ENCODE data around the gene XIRP2. TPM values are rescaled to one million over a fixed set of nuclear protein-coding genes. Genes with fewer than 3 reads are reported as not detected.

XIRP2 gene
- total RNA-seq, 2 donors from 2014 or later, result not detected

DNA sequence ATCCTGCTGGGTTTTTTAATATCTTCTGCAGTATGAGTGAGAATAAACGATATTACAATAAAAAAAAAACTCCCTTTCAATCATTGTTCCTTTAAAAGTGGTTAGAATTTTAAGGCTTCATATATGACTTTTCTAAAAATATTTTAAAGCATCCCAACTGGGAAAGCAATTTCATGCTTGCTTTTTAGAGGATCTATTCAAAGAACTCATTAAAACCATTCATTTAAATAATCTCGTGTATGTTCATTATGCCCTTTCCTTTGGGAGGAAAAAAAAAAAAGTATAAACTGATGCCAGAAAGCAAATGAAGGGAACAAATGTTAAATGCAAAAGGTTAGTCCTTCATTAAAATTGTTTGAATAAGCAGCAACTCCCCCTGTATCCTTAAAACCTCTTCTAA, 81.2 kb downstream of the XIRP2 start:
- Histone ChIP-seq H3K27me3 (replicated peaks; ENCODE audit: insufficient read depth) (no peaks in the 10 kb centered on the region), H3K36me3 (no peaks in the 10 kb centered on the region), H3K4me1 (ENCODE audit: control insufficient read depth in 1 of 2, low read depth in 2 of 2) (no peaks in the 10 kb centered on the region), H3K27ac (no peak overlapping the region), H3K4me3 (no peak overlapping the region), H3K9me3 (no peaks in the 10 kb centered on the region)
- TF ChIP-seq, protein P1, sequence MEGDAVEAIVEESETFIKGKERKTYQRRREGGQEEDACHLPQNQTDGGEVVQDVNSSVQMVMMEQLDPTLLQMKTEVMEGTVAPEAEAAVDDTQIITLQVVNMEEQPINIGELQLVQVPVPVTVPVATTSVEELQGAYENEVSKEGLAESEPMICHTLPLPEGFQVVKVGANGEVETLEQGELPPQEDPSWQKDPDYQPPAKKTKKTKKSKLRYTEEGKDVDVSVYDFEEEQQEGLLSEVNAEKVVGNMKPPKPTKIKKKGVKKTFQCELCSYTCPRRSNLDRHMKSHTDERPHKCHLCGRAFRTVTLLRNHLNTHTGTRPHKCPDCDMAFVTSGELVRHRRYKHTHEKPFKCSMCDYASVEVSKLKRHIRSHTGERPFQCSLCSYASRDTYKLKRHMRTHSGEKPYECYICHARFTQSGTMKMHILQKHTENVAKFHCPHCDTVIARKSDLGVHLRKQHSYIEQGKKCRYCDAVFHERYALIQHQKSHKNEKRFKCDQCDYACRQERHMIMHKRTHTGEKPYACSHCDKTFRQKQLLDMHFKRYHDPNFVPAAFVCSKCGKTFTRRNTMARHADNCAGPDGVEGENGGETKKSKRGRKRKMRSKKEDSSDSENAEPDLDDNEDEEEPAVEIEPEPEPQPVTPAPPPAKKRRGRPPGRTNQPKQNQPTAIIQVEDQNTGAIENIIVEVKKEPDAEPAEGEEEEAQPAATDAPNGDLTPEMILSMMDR (IDR thresholded peaks at IDR 0.05), result no peak
- DNase-seq (ENCODE audit: low spot score) (no peak), ATAC-seq (ENCODE audit: insufficient number of reproducible peaks, low FRiP score, low read depth) (no peak)

DNA sequence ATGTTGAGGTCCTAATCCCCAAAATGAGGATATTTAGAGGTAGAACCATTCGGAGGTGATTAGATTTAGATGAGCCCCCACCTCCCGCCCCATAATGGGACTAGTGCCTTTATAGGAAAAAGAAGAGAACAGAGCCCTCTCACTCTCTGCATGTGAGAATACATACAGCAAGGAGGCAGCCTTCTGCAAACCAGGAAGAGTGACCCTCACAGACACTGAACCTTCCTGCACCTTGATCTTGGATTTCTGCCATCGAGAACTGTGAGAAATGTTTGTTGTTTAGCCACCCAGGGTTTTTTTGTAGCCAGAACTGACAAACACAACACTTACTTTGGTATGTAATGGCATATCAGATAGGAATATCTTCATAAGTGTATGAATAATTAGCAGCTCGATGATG, 83.7 kb downstream of the XIRP2 start:
- Histone ChIP-seq H3K4me1 (ENCODE audit: control insufficient read depth in 1 of 2, low read depth in 2 of 2) (no peaks in the 10 kb centered on the region), H3K9me3 (no peaks in the 10 kb centered on the region), H3K36me3 (no peaks in the 10 kb centered on the region), H3K4me3 (no peak overlapping the region), H3K27ac (no peak overlapping the region), H3K27me3 (replicated peaks; ENCODE audit: insufficient read depth) (no peaks in the 10 kb centered on the region)
- ATAC-seq (ENCODE audit: insufficient number of reproducible peaks, low FRiP score, low read depth), result no peak
- TF ChIP-seq, protein P1 (IDR thresholded peaks at IDR 0.05), result no peak
- no peak for DNase-seq (ENCODE audit: low spot score)

DNA sequence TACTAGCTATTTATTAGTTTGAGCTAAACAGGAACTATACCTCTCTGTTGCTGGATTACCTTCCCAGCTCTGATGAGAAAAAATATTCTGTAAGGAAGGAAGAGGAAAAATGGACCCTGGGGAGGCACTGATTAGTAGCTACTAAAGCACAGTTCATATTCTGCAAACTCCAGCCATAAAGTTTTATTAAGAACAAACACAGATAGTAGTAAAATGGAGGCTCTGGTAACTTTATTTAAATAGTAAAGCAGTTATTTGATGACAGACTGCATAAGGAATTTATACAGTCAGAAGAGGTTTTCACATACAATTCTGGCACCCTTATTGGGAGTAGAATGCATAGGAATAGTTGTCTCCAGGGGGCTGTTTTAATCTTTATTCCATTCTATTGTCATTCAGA, 84.1 kb downstream of the XIRP2 start:
- Histone ChIP-seq H3K27ac (no peak overlapping the region), H3K36me3 (no peaks in the 10 kb centered on the region), H3K4me1 (ENCODE audit: control insufficient read depth in 1 of 2, low read depth in 2 of 2) (no peaks in the 10 kb centered on the region), H3K27me3 (replicated peaks; ENCODE audit: insufficient read depth) (no peaks in the 10 kb centered on the region), H3K9me3 (no peaks in the 10 kb centered on the region), H3K4me3 (no peak overlapping the region)
- no peak for DNase-seq (ENCODE audit: low spot score)
- TF ChIP-seq, protein P1 (IDR thresholded peaks at IDR 0.05), result no peak
- ATAC-seq (ENCODE audit: insufficient number of reproducible peaks, low FRiP score, low read depth), result no peak

DNA sequence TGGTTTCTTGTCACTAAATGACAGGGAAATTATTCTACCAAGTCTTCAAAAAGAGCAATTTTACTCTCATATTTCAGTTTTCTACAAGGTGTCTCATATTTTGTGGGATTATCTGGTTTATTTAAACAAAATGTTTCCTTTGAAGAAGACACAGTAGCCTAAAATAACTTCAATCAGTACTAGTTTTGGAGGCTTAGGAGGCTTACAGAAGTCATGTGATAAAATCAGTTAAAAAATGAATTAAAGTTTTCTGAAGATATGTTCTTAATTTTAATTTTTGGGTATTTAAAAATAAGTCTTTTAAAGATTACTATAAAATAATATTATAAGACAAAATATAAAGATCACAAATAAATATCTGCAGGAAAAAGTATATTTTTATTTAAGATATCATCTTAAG, 95.9 kb downstream of the XIRP2 start:
- no peak overlapping the region for H3K4me3 ChIP-seq
- H3K36me3 ChIP-seq, result no peaks in the 10 kb centered on the region
- TF ChIP-seq, protein P1 (IDR thresholded peaks at IDR 0.05), result no peak
- H3K27ac ChIP-seq, result no peak overlapping the region
- DNase-seq (ENCODE audit: low spot score) (no peak), ATAC-seq (ENCODE audit: insufficient number of reproducible peaks, low FRiP score, low read depth) (no peak)
- H3K9me3 ChIP-seq, result peaks cover 3% of the 10 kb centered on the region
- H3K4me1 ChIP-seq (ENCODE audit: control insufficient read depth in 1 of 2, low read depth in 2 of 2), result no peaks in the 10 kb centered on the region
- no peaks in the 10 kb centered on the region for H3K27me3 ChIP-seq (replicated peaks; ENCODE audit: insufficient read depth)

DNA sequence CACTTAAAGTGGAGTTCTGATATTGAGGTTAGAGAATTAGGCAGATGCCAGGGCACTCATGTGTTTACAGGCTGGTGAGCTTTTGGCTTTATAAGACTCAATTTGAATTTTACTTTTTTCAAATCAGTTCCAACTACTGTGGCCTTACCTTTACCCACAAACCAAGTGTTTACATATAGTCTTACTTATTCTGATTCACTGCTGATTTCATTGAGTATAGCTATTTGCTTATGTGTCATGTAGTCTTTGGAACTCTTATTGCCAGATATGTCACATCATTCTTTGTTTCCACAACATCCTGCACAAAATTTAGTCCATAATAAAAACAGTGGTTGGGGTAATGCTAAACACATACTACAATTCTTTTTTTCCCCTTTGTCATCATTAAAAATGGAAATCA, 96.5 kb downstream of the XIRP2 start:
- no peaks in the 10 kb centered on the region for H3K27me3 ChIP-seq (replicated peaks; ENCODE audit: insufficient read depth)
- no peaks in the 10 kb centered on the region for H3K4me1 ChIP-seq (ENCODE audit: control insufficient read depth in 1 of 2, low read depth in 2 of 2)
- ATAC-seq (ENCODE audit: insufficient number of reproducible peaks, low FRiP score, low read depth) (no peak), DNase-seq (ENCODE audit: low spot score) (no peak)
- no peaks in the 10 kb centered on the region for H3K36me3 ChIP-seq
- no peak overlapping the region for H3K4me3 ChIP-seq
- TF ChIP-seq, protein P1 (IDR thresholded peaks at IDR 0.05), result no peak
- H3K27ac ChIP-seq, result no peak overlapping the region
- peaks cover 3% of the 10 kb centered on the region for H3K9me3 ChIP-seq

All from thoracic aorta (tissue), 2 donors.